GM18507 (cell line): Measurements from ENCODE around the gene NECTIN4.

Experiments used
- DNase-seq: peaks from one replicate; pipeline ENCODE4 v3.0.0; 2011; ENCODE audit warnings: low read depth; ENCODE audit not compliant: insufficient read length; ENCODE audit errors: extremely low spot score
- FAIRE-seq: peaks from 2 replicates; lab custom pipeline; 2011; peaks lifted over from hg19 to GRCh38; lab: Jason Lieb, UNC

The NECTIN4 gene

GRCh38 chr1:161084597-161084988 lies 4.8 kb downstream of the NECTIN4 start:
- no peak for DNase-seq
- FAIRE-seq, result no peak

GRCh38 chr1:161083748-161084596 lies 5.4 kb downstream of the NECTIN4 start:
- no peak for DNase-seq
- FAIRE-seq, result no peak

GRCh38 chr1:161082996-161083747 lies 6.2 kb downstream of the NECTIN4 start:
- no peak for DNase-seq

GRCh38 chr1:161082483-161082882 lies 6.9 kb downstream of the NECTIN4 start:
- DNase-seq (no peak), FAIRE-seq (no peak)

More at GRCh38 chr1:161082996-161083747, 6.2 kb downstream of the NECTIN4 start:
- no peak for FAIRE-seq

- FAIRE-seq (no peak), DNase-seq (no peak)
These were observed 7.8 kb downstream of the NECTIN4 start for GRCh38 chr1:161081519-161081918.

GRCh38 chr1:161080441-161081405 lies 8.6 kb downstream of the NECTIN4 start:
- DNase-seq (no peak), FAIRE-seq (no peak)

GRCh38 chr1:161079436-161080110 lies 9.8 kb downstream of the NECTIN4 start:
- DNase-seq, result no peak

GRCh38 chr1:161077426-161077825 lies 11.9 kb downstream of the NECTIN4 start:
- FAIRE-seq, result no peak
- no peak for DNase-seq

More at GRCh38 chr1:161079436-161080110, 9.8 kb downstream of the NECTIN4 start:
- no peak for FAIRE-seq

- FAIRE-seq, result no peak
- DNase-seq, result no peak
These were observed 12.9 kb downstream of the NECTIN4 start for GRCh38 chr1:161076410-161076809.

DNA sequence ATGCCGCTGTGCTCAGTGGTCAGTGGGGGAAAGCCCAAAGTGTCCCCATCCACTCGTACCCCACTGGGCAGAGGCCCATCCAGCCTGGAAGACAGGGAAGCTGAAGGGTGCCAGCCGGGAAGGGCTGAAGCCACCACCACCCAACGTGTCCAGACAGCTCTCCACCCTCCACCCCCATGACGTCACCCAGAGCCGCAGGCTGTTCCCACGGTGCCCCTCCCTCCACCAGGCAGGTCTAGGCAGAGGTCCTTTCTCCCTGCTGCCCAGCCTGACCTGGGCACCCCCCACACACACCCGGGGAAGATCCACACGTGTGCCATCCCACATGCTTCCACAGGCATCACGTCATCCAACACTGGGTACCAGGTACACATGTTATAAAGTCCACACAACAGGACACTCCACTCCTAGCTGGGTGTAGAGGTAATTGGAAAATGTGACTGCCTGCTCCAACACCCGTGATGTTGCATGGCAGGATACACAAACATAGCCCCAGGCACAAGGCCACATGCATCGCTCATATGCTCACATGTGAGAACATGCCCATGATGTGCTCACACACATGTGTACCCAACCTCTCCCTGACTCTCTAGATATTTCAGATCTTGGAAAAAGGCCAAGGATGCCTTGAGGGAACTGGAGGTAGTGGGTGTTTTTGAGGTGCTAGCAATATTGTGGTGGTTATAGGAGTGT lies 14.5 kb downstream of the NECTIN4 start:
- no peak for DNase-seq
- FAIRE-seq, result no peak

DNA sequence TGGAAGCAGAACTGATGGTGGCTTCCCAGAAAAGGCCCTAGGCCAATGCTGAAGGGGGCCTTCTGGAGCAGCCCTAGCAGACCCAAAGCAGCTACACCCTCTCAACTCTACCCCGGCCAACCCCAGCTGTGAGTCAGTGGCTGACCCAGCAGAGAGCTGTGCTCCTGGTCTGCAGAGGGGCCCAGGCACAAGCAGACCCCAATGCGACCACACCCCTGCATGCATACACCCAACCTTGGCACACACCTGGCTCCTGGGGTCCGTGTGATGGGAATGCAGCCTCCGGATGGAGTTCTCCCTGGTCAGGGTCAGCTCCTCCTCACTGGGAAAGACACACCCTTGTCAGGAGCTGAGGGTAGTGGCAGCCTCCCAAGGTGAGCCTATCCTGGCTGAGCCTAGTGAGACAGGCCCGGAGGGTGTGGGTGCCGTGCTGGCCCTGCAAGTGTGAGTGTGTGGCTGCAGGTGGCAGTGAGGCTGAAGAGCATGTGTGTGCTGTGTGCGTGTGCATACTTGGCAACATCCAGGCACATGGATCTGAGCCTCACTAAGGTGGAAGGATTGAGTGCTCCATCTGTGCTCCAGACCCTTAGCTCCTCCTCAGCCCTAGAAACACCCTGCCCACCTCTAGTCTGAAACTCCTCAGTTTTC lies 15.8 kb downstream of the NECTIN4 start:
- FAIRE-seq (no peak), DNase-seq (no peak)

DNA sequence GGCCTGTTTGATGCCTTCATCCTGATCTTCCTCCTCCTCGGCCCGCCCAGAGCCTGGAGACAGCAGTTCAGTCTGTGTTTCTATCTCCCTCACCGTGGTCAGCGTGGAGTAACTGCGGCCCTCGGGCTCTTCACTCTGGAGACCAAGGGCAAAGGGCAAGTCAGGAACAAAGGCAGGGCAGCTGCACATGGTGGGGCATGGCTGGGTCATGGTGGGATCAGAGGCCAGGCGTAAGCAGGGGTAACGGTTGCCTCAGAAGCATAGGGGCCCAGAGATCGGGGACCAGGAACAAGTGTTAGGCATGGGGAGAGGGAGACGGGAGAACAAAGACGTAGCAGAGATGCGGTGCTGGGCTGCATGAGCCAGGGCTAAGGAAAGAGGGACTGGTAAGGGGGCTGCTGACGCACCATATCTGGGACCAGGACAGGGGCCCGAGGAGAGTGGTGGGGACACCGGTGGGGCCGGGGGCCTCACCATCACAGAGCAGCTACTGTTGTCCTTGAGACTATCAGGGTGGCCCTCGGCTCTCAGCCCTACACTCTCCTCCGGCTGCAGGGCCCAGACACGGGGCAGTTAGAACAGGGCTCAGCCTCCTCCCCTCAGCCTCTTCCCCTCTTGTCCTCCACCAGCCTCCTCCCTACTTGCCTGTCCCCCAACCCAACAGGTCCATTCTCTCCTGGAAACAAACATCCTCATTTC lies 16.5 kb downstream of the NECTIN4 start:
- no peak for DNase-seq
- FAIRE-seq, result no peak

DNA sequence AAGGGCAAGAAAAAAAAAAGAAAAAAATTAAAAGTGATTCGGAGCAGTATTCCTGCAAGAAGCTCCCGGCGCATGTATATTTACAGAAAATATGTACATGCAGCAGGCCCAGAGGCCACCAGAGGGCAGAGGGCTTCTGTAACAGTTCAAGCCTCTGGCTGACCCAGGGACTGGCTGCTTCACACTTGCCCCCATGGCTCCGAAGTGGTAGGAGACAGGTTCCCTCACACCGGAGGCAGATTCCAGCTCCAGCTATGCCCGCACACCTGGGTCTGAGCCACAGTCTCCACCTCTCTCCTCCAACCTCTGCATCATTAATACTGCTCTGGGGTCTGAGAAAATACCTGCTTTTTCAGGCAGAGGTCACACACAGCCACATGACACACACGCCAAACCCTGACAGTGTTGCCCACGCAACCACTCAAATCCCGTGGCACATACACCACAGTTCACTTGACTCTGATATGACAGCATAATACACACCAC lies 17.4 kb downstream of the NECTIN4 start:
- DNase-seq (no peak), FAIRE-seq (peak; percentile 49)

DNA sequence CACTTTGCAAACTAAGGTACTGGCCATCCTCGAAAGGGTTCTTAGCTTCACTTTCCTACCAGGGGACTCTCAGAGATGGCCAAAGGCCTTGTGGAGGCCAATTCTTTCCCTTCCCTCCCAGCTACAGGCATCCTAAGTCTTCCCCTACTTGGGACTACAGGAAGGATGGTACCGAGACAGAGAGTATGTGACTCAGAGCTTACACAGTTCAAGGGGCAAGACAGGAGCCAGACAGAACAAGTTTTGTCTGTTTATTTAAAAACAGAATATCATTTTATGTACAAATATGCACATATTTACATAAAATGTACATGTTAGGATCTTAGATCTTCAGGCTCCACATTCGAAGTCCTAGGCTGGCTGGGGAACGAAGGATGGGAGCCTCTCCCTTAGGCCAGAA lies 18.6 kb downstream of the NECTIN4 start:
- no peak for DNase-seq
- FAIRE-seq, result no peak

- peak; percentile 94 for DNase-seq
- FAIRE-seq, result peak; percentile 99
These were observed 19.6 kb downstream of the NECTIN4 start, which contains the start of gene ARHGAP30 for GRCh38 chr1:161069731-161070270. ARHGAP30 (minus strand) TSS chr1:161069891; CDS start chr1:161069624, 267 bp downstream.

GRCh38 chr1:161069241-161069640 lies 20.1 kb downstream of the NECTIN4 start:
- FAIRE-seq (peak; percentile 53), DNase-seq (no peak)
